OCI-LY1 (cell line): ENCODE measurements around the gene NPR1.

Source experiments
- H2AFZ ChIP-seq: fragments of 200-600 bp; sonication (generic), shearing (Covaris generic); 2 replicates; pipeline ENCODE4 v1.6.0; 2014; ENCODE audit warnings: antibody characterized with exemption, mild to moderate bottlenecking, low read length
- H3F3A ChIP-seq: fragments of 200-600 bp; sonication (generic), shearing (Covaris generic); 2 replicates; pipeline ENCODE4 v1.6.0; 2014; ENCODE audit warnings: mild to moderate bottlenecking, antibody characterized with exemption, low read length, moderate library complexity; ENCODE audit not compliant: insufficient read depth
- H3K27ac ChIP-seq: fragments of 200-600 bp; sonication (generic); 2 replicates; pipeline ENCODE4 v1.5.1; 2014; ENCODE audit warnings: low read length, mixed run types, mild to moderate bottlenecking, low read depth; ENCODE audit not compliant: poor library complexity, severe bottlenecking
- H3K27me3 ChIP-seq: fragments of 200-600 bp; sonication (generic); 2 replicates; pipeline ENCODE4 v1.6.0; 2014; ENCODE audit warnings: antibody characterized with exemption, mild to moderate bottlenecking, low read length, moderate library complexity; ENCODE audit not compliant: insufficient read depth
- H3K36me3 ChIP-seq: fragments of 200-600 bp; sonication (generic); 2 replicates; pipeline ENCODE4 v1.6.1; 2014; ENCODE audit warnings: mild to moderate bottlenecking, antibody characterized with exemption, low read length, moderate library complexity, mixed read lengths; ENCODE audit not compliant: insufficient read depth
- H3K4me1 ChIP-seq: fragments of 200-600 bp; sonication (generic); 2 replicates; pipeline ENCODE4 v1.5.1; 2014; ENCODE audit warnings: mild to moderate bottlenecking, low read length, moderate library complexity; ENCODE audit not compliant: insufficient read depth, severe bottlenecking
- H3K4me2 ChIP-seq: fragments of 200-600 bp; sonication (generic), shearing (Covaris generic); 2 replicates; pipeline ENCODE4 v1.6.1; 2014; ENCODE audit warnings: low read length
- H3K4me3 ChIP-seq: fragments of 200-600 bp; sonication (generic); 2 replicates; pipeline ENCODE4 v1.5.1; 2014; ENCODE audit warnings: low read length, low read depth, mild to moderate bottlenecking, mixed read lengths; ENCODE audit not compliant: poor library complexity, severe bottlenecking
- H3K79me2 ChIP-seq: fragments of 200-600 bp; shearing (Covaris generic); 2 replicates; pipeline ENCODE4 v1.6.1; 2016; ENCODE audit warnings: mixed run types, low read length, mixed read lengths; ENCODE audit not compliant: insufficient read depth
- H3K9ac ChIP-seq: fragments of 200-600 bp; sonication (generic), shearing (Covaris generic); 2 replicates; pipeline ENCODE4 v1.6.1; 2014; ENCODE audit warnings: mild to moderate bottlenecking, low read length, mixed read lengths
- H3K9me2 ChIP-seq: fragments of 200-600 bp; sonication (generic), shearing (Covaris generic); 2 replicates; pipeline ENCODE4 v1.6.1; 2014; ENCODE audit warnings: low read depth, mild to moderate bottlenecking, low read length, mixed read lengths
- H3K9me3 ChIP-seq: fragments of 200-600 bp; shearing (Covaris generic); 2 replicates; pipeline ENCODE4 v1.6.1; 2014; ENCODE audit warnings: low read length, mixed read lengths
- H4K20me1 ChIP-seq: fragments of 200-600 bp; sonication (generic), shearing (Covaris generic); 2 replicates; pipeline ENCODE4 v1.6.0; 2016; ENCODE audit warnings: mild to moderate bottlenecking, low read length; ENCODE audit not compliant: insufficient read depth
- EZH2 ChIP-seq: fragments of 200-600 bp; sonication (generic), shearing (Covaris generic); IDR thresholded peaks from 2 replicates; pipeline ENCODE4 v1.8.0; 2017; ENCODE audit warnings: borderline replicate concordance, mixed run types, mild to moderate bottlenecking, antibody characterized with exemption, low read length, moderate library complexity, mixed read lengths
- TF ChIP-seq, protein P1 (sequence below): fragments of 200-600 bp; sonication (generic), shearing (Covaris generic); IDR thresholded peaks from 2 replicates; pipeline ENCODE4 v1.5.1; 2017; ENCODE audit warnings: mild to moderate bottlenecking, antibody characterized with exemption, low read length, moderate library complexity, mixed read lengths

NPR1 gene

DNA sequence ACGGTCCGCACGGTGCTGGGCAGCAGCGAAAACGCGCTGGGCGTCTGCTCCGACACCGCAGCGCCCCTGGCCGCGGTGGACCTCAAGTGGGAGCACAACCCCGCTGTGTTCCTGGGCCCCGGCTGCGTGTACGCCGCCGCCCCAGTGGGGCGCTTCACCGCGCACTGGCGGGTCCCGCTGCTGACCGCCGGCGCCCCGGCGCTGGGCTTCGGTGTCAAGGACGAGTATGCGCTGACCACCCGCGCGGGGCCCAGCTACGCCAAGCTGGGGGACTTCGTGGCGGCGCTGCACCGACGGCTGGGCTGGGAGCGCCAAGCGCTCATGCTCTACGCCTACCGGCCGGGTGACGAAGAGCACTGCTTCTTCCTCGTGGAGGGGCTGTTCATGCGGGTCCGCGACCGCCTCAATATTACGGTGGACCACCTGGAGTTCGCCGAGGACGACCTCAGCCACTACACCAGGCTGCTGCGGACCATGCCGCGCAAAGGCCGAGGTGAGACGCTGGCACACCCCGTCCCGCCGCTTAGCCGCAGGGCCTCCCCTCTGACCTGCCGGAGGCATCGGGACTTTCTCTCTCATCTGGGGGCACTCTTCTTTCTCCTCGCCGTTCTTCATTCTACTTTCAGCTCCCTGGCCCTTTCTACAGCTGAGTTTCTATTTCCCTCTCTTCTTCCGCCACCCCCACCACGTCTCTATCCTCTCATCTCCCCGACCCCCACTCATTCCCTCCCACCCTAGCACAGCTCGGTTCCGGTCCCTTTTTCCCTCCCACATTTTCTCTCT, 1.0 kb downstream of the NPR1 start:
- no peak overlapping the region for H3K27ac ChIP-seq

DNA sequence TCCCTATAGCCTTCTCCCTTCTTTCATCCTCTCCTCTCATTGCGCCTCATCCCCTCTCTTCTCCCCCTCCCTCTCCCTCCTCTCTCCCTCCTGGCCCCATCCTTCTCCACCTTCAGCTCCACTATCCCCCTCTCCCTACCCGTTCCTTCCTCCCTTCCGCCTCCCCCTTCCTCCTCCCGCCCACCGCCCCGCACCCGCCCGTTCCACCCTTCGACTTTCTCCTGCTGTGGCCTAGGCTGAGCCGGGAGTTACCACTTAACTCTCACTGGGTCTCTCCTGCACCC, 1.6 kb downstream of the NPR1 start:
- Histone ChIP-seq H4K20me1 (no peaks in the 10 kb centered on the region), H3K27ac (no peak overlapping the region), H3K4me1 (no peaks in the 10 kb centered on the region), H3K36me3 (no peaks in the 10 kb centered on the region), H3K9ac (no peak overlapping the region), H3K9me2 (no peaks in the 10 kb centered on the region), H3K4me3 (no peak overlapping the region), H3K9me3 (no peaks in the 10 kb centered on the region), H3K27me3 (no peaks in the 10 kb centered on the region; the same call in 1 of the 2 replicates), H3F3A (no peaks in the 10 kb centered on the region), H3K4me2 (no peak overlapping the region), H2AFZ (no peak overlapping the region), H3K79me2 (no peaks in the 10 kb centered on the region)
- no peak for TF ChIP-seq EZH2
- TF ChIP-seq, protein P1, sequence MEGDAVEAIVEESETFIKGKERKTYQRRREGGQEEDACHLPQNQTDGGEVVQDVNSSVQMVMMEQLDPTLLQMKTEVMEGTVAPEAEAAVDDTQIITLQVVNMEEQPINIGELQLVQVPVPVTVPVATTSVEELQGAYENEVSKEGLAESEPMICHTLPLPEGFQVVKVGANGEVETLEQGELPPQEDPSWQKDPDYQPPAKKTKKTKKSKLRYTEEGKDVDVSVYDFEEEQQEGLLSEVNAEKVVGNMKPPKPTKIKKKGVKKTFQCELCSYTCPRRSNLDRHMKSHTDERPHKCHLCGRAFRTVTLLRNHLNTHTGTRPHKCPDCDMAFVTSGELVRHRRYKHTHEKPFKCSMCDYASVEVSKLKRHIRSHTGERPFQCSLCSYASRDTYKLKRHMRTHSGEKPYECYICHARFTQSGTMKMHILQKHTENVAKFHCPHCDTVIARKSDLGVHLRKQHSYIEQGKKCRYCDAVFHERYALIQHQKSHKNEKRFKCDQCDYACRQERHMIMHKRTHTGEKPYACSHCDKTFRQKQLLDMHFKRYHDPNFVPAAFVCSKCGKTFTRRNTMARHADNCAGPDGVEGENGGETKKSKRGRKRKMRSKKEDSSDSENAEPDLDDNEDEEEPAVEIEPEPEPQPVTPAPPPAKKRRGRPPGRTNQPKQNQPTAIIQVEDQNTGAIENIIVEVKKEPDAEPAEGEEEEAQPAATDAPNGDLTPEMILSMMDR = no peak

More for the DNA sequence above, 1.0 kb downstream of the NPR1 start:
- no peak overlapping the region; the same call in 1 of the 2 replicates for H3K4me2 ChIP-seq
- H3K9me3 ChIP-seq = no peaks in the 10 kb centered on the region
- H4K20me1 ChIP-seq = no peaks in the 10 kb centered on the region
- no peaks in the 10 kb centered on the region for H3K79me2 ChIP-seq
- no peaks in the 10 kb centered on the region for H3K4me1 ChIP-seq
- no peaks in the 10 kb centered on the region for H3F3A ChIP-seq
- H3K36me3 ChIP-seq = no peaks in the 10 kb centered on the region
- no peaks in the 10 kb centered on the region for H3K9me2 ChIP-seq
- TF ChIP-seq, protein P1 = no peak; the same call in 1 of the 2 replicates
- TF ChIP-seq EZH2 = no peak
- no peaks in the 10 kb centered on the region; the same call in 1 of the 2 replicates for H3K27me3 ChIP-seq
- H3K9ac ChIP-seq = no peak overlapping the region
- H3K4me3 ChIP-seq = no peak overlapping the region
- H2AFZ ChIP-seq = no peak overlapping the region

DNA sequence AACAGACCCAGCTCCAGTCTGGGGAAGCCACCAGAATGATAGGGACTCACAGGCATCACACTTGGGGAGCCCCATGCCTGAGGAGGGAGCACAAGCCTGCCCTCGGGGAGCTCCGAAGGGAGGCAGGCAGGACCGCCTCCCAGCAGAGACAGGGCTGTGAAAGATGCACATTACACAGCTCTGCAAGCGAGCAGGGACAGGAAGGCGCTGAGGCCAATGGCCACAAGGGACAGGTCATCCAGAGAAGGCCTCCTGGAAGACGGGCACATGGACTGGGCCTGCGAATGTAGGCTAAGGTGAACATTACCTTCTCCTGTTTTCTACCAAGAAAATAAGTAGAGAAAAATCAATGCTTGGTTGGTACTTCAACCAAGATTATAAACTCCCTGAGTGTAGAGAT, 4.2 kb downstream of the NPR1 start:
- Histone ChIP-seq H3K4me2 (no peak overlapping the region), H3K27ac (no peak overlapping the region)

More for the DNA sequence above, 4.2 kb downstream of the NPR1 start:
- H3K4me3 ChIP-seq = no peak overlapping the region
- no peaks in the 10 kb centered on the region for H3F3A ChIP-seq
- H4K20me1 ChIP-seq = no peaks in the 10 kb centered on the region
- peaks cover 6% of the 10 kb centered on the region; the same call in 1 of the 2 replicates for H3K27me3 ChIP-seq
- no peaks in the 10 kb centered on the region for H3K36me3 ChIP-seq
- H3K9me2 ChIP-seq = no peaks in the 10 kb centered on the region
- H2AFZ ChIP-seq = no peak overlapping the region
- H3K9ac ChIP-seq = no peak overlapping the region
- H3K79me2 ChIP-seq = no peaks in the 10 kb centered on the region
- TF ChIP-seq, protein P1 = no peak
- TF ChIP-seq EZH2 = no peak
- H3K4me1 ChIP-seq = no peaks in the 10 kb centered on the region
- H3K9me3 ChIP-seq = no peaks in the 10 kb centered on the region
